Kidney epithelial cell (primary cell): ENCODE measurements around the gene SHROOM1. TPM values are rescaled to one million over a fixed set of nuclear protein-coding genes. Genes with fewer than 3 reads are reported as not detected.

Experiments
- DNase-seq: peaks from one replicate; pipeline ENCODE4 v3.0.0-alpha.2; 2010; ENCODE audit warnings: low read depth
- H3K27me3 ChIP-seq: 2 replicates; pipeline ENCODE4 v1.6.0; 2011; ENCODE audit warnings: low read length; ENCODE audit not compliant: control insufficient read depth, insufficient read depth
- H3K36me3 ChIP-seq: 2 replicates; pipeline ENCODE4 v1.5.1; 2011; ENCODE audit warnings: low read length; ENCODE audit not compliant: control insufficient read depth, insufficient read depth
- H3K4me3 ChIP-seq: 2 replicates; pipeline ENCODE4 v1.5.1; 2011; ENCODE audit warnings: low read depth, mild to moderate bottlenecking, control low read depth, low read length
- total RNA-seq: library from RNA; depleted of rRNA; stranded (reverse); fragments of >200 nt; gene quantifications from 2 replicates; pipeline ENCODE4 v1.2.3, GENCODE V29; 2015
- TF ChIP-seq, protein P1 (sequence below): IDR thresholded peaks from 2 replicates; pipeline ENCODE4 v1.5.1; 2011; ENCODE audit warnings: mild to moderate bottlenecking, moderate library complexity, low read length, control low read depth, inconsistent platforms; ENCODE audit not compliant: insufficient read depth, poor library complexity, severe bottlenecking

Gene SHROOM1
- total RNA-seq, 1 donor from 2014 or later, result 9.8 TPM

DNA sequence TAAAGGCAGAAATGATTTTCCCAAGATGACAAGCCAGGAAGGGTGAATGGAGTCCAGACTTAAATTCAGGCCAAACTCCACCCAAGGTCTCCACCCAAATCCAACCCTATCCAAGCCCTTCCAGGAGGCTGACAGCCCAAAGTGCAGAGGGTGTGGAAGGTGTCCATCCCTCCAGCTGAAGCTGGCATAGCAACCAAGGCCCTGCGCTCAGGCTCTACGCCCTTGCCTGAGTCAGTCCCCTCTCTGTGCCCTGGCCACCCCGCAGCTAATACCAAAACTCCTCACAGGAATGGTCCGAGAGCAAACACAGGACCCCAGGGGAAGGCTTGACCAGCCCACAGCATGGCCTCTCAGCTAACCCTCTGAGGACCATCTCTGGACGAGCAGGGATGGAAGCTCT is 55.6 kb downstream of the SHROOM1 start:
- no peaks in the 10 kb centered on the region for H3K36me3 ChIP-seq
- no peaks in the 10 kb centered on the region for H3K27me3 ChIP-seq
- TF ChIP-seq, protein P1, sequence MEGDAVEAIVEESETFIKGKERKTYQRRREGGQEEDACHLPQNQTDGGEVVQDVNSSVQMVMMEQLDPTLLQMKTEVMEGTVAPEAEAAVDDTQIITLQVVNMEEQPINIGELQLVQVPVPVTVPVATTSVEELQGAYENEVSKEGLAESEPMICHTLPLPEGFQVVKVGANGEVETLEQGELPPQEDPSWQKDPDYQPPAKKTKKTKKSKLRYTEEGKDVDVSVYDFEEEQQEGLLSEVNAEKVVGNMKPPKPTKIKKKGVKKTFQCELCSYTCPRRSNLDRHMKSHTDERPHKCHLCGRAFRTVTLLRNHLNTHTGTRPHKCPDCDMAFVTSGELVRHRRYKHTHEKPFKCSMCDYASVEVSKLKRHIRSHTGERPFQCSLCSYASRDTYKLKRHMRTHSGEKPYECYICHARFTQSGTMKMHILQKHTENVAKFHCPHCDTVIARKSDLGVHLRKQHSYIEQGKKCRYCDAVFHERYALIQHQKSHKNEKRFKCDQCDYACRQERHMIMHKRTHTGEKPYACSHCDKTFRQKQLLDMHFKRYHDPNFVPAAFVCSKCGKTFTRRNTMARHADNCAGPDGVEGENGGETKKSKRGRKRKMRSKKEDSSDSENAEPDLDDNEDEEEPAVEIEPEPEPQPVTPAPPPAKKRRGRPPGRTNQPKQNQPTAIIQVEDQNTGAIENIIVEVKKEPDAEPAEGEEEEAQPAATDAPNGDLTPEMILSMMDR, result no peak
- no peak overlapping the region for H3K4me3 ChIP-seq
- DNase-seq, result no peak

GRCh38 chr5:132774406-132774805 is 56.0 kb downstream of the SHROOM1 start:
- TF ChIP-seq, protein P1, result no peak

GRCh38 chr5:132773601-132774355 is 56.7 kb downstream of the SHROOM1 start:
- Histone ChIP-seq H3K4me3 (no peak overlapping the region), H3K27me3 (no peaks in the 10 kb centered on the region), H3K36me3 (no peaks in the 10 kb centered on the region)
- TF ChIP-seq, protein P1, result no peak
- DNase-seq, result no peak

More at GRCh38 chr5:132774406-132774805, 56.0 kb downstream of the SHROOM1 start:
- H3K27me3 ChIP-seq, result no peaks in the 10 kb centered on the region
- no peaks in the 10 kb centered on the region for H3K36me3 ChIP-seq
- no peak overlapping the region for H3K4me3 ChIP-seq
- DNase-seq, result no peak

GRCh38 chr5:132773114-132773513 is 57.3 kb downstream of the SHROOM1 start:
- H3K4me3 ChIP-seq, result no peak overlapping the region
- TF ChIP-seq, protein P1, result no peak
- H3K36me3 ChIP-seq, result no peaks in the 10 kb centered on the region
- no peaks in the 10 kb centered on the region for H3K27me3 ChIP-seq
- DNase-seq, result no peak

DNA sequence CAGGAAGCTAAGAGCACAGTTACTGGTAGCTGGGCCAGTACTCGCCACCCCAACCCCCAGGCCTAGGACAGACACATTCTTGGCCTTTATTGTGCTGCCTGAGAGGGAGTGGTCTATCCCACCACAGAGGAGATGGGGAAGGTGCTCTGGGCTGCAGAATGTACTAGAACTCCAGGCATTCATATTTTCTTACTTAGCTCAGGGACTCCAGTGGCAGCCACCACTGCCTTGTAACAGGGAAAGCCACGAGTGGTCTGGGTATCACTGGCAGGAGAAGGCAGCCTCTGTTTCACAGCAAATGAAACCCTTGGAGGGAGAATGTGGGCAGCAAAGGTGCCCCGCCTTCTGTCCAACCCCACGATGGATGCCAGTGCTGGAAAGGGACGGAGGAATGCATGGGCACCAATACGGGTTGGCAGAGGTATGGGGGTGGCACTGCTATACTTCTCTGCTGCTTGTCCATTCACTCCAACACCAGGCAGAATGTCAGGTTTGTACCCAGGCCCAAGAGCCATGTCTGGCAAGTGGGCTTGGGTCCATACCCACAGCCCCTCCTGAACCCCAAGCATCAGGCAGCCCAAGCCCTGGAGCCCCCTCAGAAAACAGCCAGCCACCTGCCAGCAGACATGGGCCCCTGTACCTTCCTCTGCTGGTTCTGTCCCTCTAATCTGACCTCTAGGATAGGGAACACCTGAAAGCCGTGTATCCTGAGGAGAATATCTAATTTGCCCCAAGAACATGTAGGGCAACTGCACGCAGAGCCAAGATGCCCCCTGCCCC is 58.0 kb downstream of the SHROOM1 start:
- H3K4me3 ChIP-seq, result no peak overlapping the region
- TF ChIP-seq, protein P1, result no peak
- H3K36me3 ChIP-seq, result no peaks in the 10 kb centered on the region
- no peak for DNase-seq
- H3K27me3 ChIP-seq, result no peaks in the 10 kb centered on the region

Other genes starting within 250 kb of the SHROOM1 start
- gene IL13, start 172.5 kb downstream of the SHROOM1 start, total RNA-seq, result not detected in 2 replicates
- not detected in 2 replicates for gene IL4, start 156.7 kb downstream of the SHROOM1 start, total RNA-seq
- gene KIF3A, start 93.1 kb downstream of the SHROOM1 start, total RNA-seq, result 10.6 and 10.7 TPM in 2 replicates
- 0.42 and 1.6 TPM in 2 replicates for gene CCNI2, start 83.2 kb downstream of the SHROOM1 start, total RNA-seq
- 68.6 and 88.7 TPM in 2 replicates for gene SEPTIN8, start 53.4 kb downstream of the SHROOM1 start, total RNA-seq
- gene SOWAHA, start 17.3 kb downstream of the SHROOM1 start, total RNA-seq, result 0.21 and 0.89 TPM in 2 replicates
- gene GDF9, start 35.8 kb upstream of the SHROOM1 start, total RNA-seq, result 0.88 and 0.89 TPM in 2 replicates
- gene UQCRQ, start 36.0 kb upstream of the SHROOM1 start, total RNA-seq, result 154 and 197 TPM in 2 replicates
- gene LEAP2, start 43.0 kb upstream of the SHROOM1 start, total RNA-seq, result 0.25 and 0.34 TPM in 2 replicates
- 69.0 and 76.7 TPM in 2 replicates for gene AFF4, start 133.0 kb upstream of the SHROOM1 start, total RNA-seq
- 10.2 and 19.8 TPM in 2 replicates for gene ZCCHC10, start 195.9 kb upstream of the SHROOM1 start, total RNA-seq
- 79.6 and 95.9 TPM in 2 replicates for gene HSPA4, start 221.4 kb upstream of the SHROOM1 start, total RNA-seq